Neural cell (in vitro differentiated cells): Measurements from ENCODE around the gene SLC2A5. TPM values are rescaled to one million over a fixed set of nuclear protein-coding genes. Genes with fewer than 3 reads are reported as not detected.

ENCODE experiments used
- H2AFZ ChIP-seq: fragments of 200-600, 300-800 bp; sonication (generic), shearing (Covaris generic); 2 replicates; pipeline ENCODE4 v1.6.0; 2014; ENCODE audit warnings: low read depth, mild to moderate bottlenecking, antibody characterized with exemption, low read length, moderate library complexity
- H3F3A ChIP-seq: fragments of 200-600 bp; shearing (Covaris generic); 2 replicates; pipeline ENCODE4 v1.6.1; 2016; ENCODE audit warnings: mild to moderate bottlenecking, moderate library complexity, mixed read lengths, antibody characterized with exemption, low read length; ENCODE audit not compliant: insufficient read depth, poor library complexity, severe bottlenecking
- H3K27ac ChIP-seq: fragments of 200-600, 300-800 bp; sonication (generic), shearing (Covaris generic); 2 replicates; pipeline ENCODE4 v1.5.1; 2014; ENCODE audit warnings: mild to moderate bottlenecking, low read length, moderate library complexity
- H3K27me3 ChIP-seq: fragments of 300-800, 200-600 bp; sonication (generic), shearing (Covaris generic); 2 replicates; pipeline ENCODE4 v1.6.0; 2014; ENCODE audit warnings: mild to moderate bottlenecking, low read depth, low read length, moderate library complexity; ENCODE audit not compliant: insufficient read depth
- H3K36me3 ChIP-seq: fragments of 300-800, 200-600 bp; sonication (generic), shearing (Covaris generic); 2 replicates; pipeline ENCODE4 v1.5.1; 2014; ENCODE audit warnings: mild to moderate bottlenecking, antibody characterized with exemption, low read length, moderate library complexity; ENCODE audit not compliant: insufficient read depth
- H3K4me2 ChIP-seq: fragments of 300-800, 200-600 bp; sonication (generic), shearing (Covaris generic); 2 replicates; pipeline ENCODE4 v1.6.0; 2014; ENCODE audit warnings: mild to moderate bottlenecking, low read length
- H3K4me3 ChIP-seq: fragments of 300-800, 200-600 bp; sonication (generic), shearing (Covaris generic); 2 replicates; pipeline ENCODE4 v1.5.1; 2014; ENCODE audit warnings: mild to moderate bottlenecking, low read length, moderate library complexity
- H3K79me2 ChIP-seq: fragments of 200-600 bp; shearing (Covaris generic); replicated peaks from 2 replicates; pipeline ENCODE4 v1.6.0; 2014; ENCODE audit warnings: mild to moderate bottlenecking, low read length, moderate library complexity; ENCODE audit not compliant: insufficient read depth
- H3K9ac ChIP-seq: fragments of 300-800, 200-600 bp; sonication (generic), shearing (Covaris generic); 2 replicates; pipeline ENCODE4 v1.6.1; 2016; ENCODE audit warnings: mild to moderate bottlenecking, low read length, mixed read lengths
- H3K9me2 ChIP-seq: fragments of 200-600 bp; shearing (Covaris generic); 2 replicates; pipeline ENCODE4 v1.6.1; 2016; ENCODE audit warnings: mild to moderate bottlenecking, low read length, mixed read lengths; ENCODE audit not compliant: insufficient read depth
- H3K9me3 ChIP-seq: fragments of 200-600, 300-800 bp; sonication (generic), shearing (Covaris generic); 2 replicates; pipeline ENCODE4 v1.6.1; 2016; ENCODE audit warnings: mild to moderate bottlenecking, mixed run types, low read length, moderate library complexity, mixed read lengths
- H4K20me1 ChIP-seq: fragments of 200-600 bp; shearing (Covaris generic); 2 replicates; pipeline ENCODE4 v1.6.1; 2016; ENCODE audit warnings: mild to moderate bottlenecking, mixed run types; ENCODE audit not compliant: insufficient read depth
- EP300 ChIP-seq: fragments of 450-650 bp; conservative IDR thresholded peaks from 2 replicates; pipeline ENCODE4 v1.6.1; 2014; ENCODE audit warnings: antibody characterized with exemption, mild to moderate bottlenecking, moderate library complexity; ENCODE audit not compliant: poor library complexity, severe bottlenecking
- EZH2 ChIP-seq: fragments of 200-600, 300-800 bp; shearing (Covaris generic), sonication (generic); IDR thresholded peaks from 2 replicates; pipeline ENCODE4 v1.6.1; 2014; ENCODE audit warnings: antibody characterized with exemption, low read length, borderline replicate concordance, mild to moderate bottlenecking; ENCODE audit not compliant: insufficient read depth, poor library complexity, severe bottlenecking
- MXI1 ChIP-seq: fragments of 450-650 bp; conservative IDR thresholded peaks from 2 replicates; pipeline ENCODE4 v1.6.1; 2014; ENCODE audit warnings: antibody characterized with exemption, mild to moderate bottlenecking; ENCODE audit not compliant: poor library complexity, severe bottlenecking
- POLR2AphosphoS5 ChIP-seq: IDR thresholded peaks from 2 replicates; pipeline ENCODE4 v1.6.1; 2012
- RAD21 ChIP-seq: fragments of 450-650 bp; conservative IDR thresholded peaks from 2 replicates; pipeline ENCODE4 v1.6.1; 2014; ENCODE audit warnings: antibody characterized with exemption, mild to moderate bottlenecking, moderate library complexity
- SMC3 ChIP-seq: fragments of 450-650 bp; conservative IDR thresholded peaks from 2 replicates; pipeline ENCODE4 v1.6.1; 2014; ENCODE audit warnings: antibody characterized with exemption, mild to moderate bottlenecking, moderate library complexity; ENCODE audit not compliant: poor library complexity
- TAF1 ChIP-seq: IDR thresholded peaks from 2 replicates; pipeline ENCODE4 v1.6.1; 2012; ENCODE audit warnings: low read depth
- polyA plus RNA-seq: library from polyadenylated mRNA; depleted of rRNA; stranded (reverse); fragments of >200 nt; gene quantifications from 2 replicates; pipeline ENCODE4 v1.2.3, GENCODE V29; 2014
- TF ChIP-seq, protein P1 (sequence below): fragments of 450-650 bp; IDR thresholded peaks from 2 replicates; pipeline ENCODE4 v1.5.1; 2014; ENCODE audit warnings: antibody characterized with exemption, mild to moderate bottlenecking, moderate library complexity; ENCODE audit not compliant: poor library complexity, severe bottlenecking
- TF ChIP-seq, protein P2 (sequence below): IDR thresholded peaks from 2 replicates; pipeline ENCODE4 v1.6.1; 2012; ENCODE audit warnings: borderline replicate concordance

Gene SLC2A5
- polyA plus RNA-seq, 1 donor from 2014 or later, result not detected

GRCh38 chr1:9062846-9063245, 6.6 kb downstream of the SLC2A5 start:
- H2AFZ ChIP-seq, result no peak overlapping the region
- no peaks in the 10 kb centered on the region for H3K9me2 ChIP-seq
- no peaks in the 10 kb centered on the region for H3F3A ChIP-seq
- no peak overlapping the region for H3K4me3 ChIP-seq
- no peaks in the 10 kb centered on the region for H3K9me3 ChIP-seq
- no peaks in the 10 kb centered on the region for H3K36me3 ChIP-seq
- TF ChIP-seq EP300 (no peak), RAD21 (no peak), TAF1 (no peak), EZH2 (no peak), SMC3 (no peak), POLR2AphosphoS5 (no peak), MXI1 (no peak)
- TF ChIP-seq, protein P1, sequence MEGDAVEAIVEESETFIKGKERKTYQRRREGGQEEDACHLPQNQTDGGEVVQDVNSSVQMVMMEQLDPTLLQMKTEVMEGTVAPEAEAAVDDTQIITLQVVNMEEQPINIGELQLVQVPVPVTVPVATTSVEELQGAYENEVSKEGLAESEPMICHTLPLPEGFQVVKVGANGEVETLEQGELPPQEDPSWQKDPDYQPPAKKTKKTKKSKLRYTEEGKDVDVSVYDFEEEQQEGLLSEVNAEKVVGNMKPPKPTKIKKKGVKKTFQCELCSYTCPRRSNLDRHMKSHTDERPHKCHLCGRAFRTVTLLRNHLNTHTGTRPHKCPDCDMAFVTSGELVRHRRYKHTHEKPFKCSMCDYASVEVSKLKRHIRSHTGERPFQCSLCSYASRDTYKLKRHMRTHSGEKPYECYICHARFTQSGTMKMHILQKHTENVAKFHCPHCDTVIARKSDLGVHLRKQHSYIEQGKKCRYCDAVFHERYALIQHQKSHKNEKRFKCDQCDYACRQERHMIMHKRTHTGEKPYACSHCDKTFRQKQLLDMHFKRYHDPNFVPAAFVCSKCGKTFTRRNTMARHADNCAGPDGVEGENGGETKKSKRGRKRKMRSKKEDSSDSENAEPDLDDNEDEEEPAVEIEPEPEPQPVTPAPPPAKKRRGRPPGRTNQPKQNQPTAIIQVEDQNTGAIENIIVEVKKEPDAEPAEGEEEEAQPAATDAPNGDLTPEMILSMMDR, result no peak
- TF ChIP-seq, protein P2, sequence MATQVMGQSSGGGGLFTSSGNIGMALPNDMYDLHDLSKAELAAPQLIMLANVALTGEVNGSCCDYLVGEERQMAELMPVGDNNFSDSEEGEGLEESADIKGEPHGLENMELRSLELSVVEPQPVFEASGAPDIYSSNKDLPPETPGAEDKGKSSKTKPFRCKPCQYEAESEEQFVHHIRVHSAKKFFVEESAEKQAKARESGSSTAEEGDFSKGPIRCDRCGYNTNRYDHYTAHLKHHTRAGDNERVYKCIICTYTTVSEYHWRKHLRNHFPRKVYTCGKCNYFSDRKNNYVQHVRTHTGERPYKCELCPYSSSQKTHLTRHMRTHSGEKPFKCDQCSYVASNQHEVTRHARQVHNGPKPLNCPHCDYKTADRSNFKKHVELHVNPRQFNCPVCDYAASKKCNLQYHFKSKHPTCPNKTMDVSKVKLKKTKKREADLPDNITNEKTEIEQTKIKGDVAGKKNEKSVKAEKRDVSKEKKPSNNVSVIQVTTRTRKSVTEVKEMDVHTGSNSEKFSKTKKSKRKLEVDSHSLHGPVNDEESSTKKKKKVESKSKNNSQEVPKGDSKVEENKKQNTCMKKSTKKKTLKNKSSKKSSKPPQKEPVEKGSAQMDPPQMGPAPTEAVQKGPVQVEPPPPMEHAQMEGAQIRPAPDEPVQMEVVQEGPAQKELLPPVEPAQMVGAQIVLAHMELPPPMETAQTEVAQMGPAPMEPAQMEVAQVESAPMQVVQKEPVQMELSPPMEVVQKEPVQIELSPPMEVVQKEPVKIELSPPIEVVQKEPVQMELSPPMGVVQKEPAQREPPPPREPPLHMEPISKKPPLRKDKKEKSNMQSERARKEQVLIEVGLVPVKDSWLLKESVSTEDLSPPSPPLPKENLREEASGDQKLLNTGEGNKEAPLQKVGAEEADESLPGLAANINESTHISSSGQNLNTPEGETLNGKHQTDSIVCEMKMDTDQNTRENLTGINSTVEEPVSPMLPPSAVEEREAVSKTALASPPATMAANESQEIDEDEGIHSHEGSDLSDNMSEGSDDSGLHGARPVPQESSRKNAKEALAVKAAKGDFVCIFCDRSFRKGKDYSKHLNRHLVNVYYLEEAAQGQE, result no peak
- H3K27ac ChIP-seq, result no peak overlapping the region
- no peaks in the 10 kb centered on the region for H3K79me2 ChIP-seq
- H3K9ac ChIP-seq, result no peak overlapping the region
- no peaks in the 10 kb centered on the region for H3K27me3 ChIP-seq
- no peak overlapping the region for H3K4me2 ChIP-seq
- no peaks in the 10 kb centered on the region for H4K20me1 ChIP-seq

- no peaks in the 10 kb centered on the region for H4K20me1 ChIP-seq
- H3F3A ChIP-seq, result no peaks in the 10 kb centered on the region
- no peaks in the 10 kb centered on the region for H3K36me3 ChIP-seq
- H3K4me3 ChIP-seq, result no peak overlapping the region
- H3K4me2 ChIP-seq, result no peak overlapping the region
- H3K9me3 ChIP-seq, result no peaks in the 10 kb centered on the region
- no peaks in the 10 kb centered on the region for H3K9me2 ChIP-seq
- no peak overlapping the region for H3K27ac ChIP-seq
- H2AFZ ChIP-seq, result no peak overlapping the region
- no peak overlapping the region for H3K9ac ChIP-seq
- no peaks in the 10 kb centered on the region for H3K79me2 ChIP-seq
- H3K27me3 ChIP-seq, result no peaks in the 10 kb centered on the region
- no peak for TF ChIP-seq MXI1
- no peak for TF ChIP-seq EZH2
Measured at GRCh38 chr1:9062021-9062471, 7.4 kb downstream of the SLC2A5 start.
